Calu3 (cell line): ENCODE data around the gene ADAMTS18. TPM values are rescaled to one million over a fixed set of nuclear protein-coding genes. Genes with fewer than 3 reads are reported as not detected.

ENCODE experiments used
- BruUV-seq: library from RNA; stranded (reverse); fragments of 400-500 nt; replicated peaks from 2 replicates; lab custom pipeline; 2021; lab: Mats Ljungman, UMichigan
- CTCF ChIA-PET: fragments of 300-600 bp; sonication (Branson Sonifier 250); formaldehyde crosslinking; loops from one replicate; lab custom pipeline; 2022; ENCODE audit warnings: antibody characterized with exemption; lab: Charles Lee
- DNase-seq: peaks from one replicate; pipeline ENCODE4 v3.0.0; 2022
- H3K27ac Mint-ChIP-seq: one replicate; pipeline ENCODE4 v1.8.0; 2022; ENCODE audit warnings: mixed read lengths; ENCODE audit not compliant: unreplicated experiment
- H3K27me3 Mint-ChIP-seq: one replicate; pipeline ENCODE4 v1.8.0; 2022; ENCODE audit warnings: mixed read lengths; ENCODE audit not compliant: unreplicated experiment
- H3K36me3 Mint-ChIP-seq: one replicate; pipeline ENCODE4 v1.8.0; 2022; ENCODE audit warnings: mild to moderate bottlenecking, moderate library complexity, mixed read lengths; ENCODE audit not compliant: insufficient read depth, unreplicated experiment
- H3K4me1 Mint-ChIP-seq: one replicate; pipeline ENCODE4 v1.8.0; 2022; ENCODE audit warnings: mild to moderate bottlenecking, low read depth, mixed read lengths; ENCODE audit not compliant: unreplicated experiment
- H3K4me3 Mint-ChIP-seq: one replicate; pipeline ENCODE4 v1.8.0; 2022; ENCODE audit warnings: mild to moderate bottlenecking, low read depth, moderate library complexity, mixed read lengths; ENCODE audit not compliant: unreplicated experiment
- H3K9me3 Mint-ChIP-seq: one replicate; pipeline ENCODE4 v1.8.0; 2022; ENCODE audit warnings: low read depth, mixed read lengths; ENCODE audit not compliant: unreplicated experiment
- CTCF ChIP-seq: fragments of 200-600 bp; IDR thresholded peaks from one replicate; pipeline ENCODE4 v1.8.0; 2022; ENCODE audit warnings: antibody characterized with exemption; ENCODE audit not compliant: unreplicated experiment
- intact Hi-C: fragments of 100-400 bp; cut with micrococcal nuclease; formaldehyde crosslinking; loops from one replicate; pipeline ENCODE4 v1.10.0; 2022; ENCODE audit not compliant: unreplicated experiment
- total RNA-seq: library from RNA; stranded (reverse); gene quantifications from 2 replicates; pipeline ENCODE4 v1.2.3, GENCODE V29; 2022

ADAMTS18 gene
- total RNA-seq, 1 experiment from 2014 or later = not detected

- Mint-ChIP-seq H3K36me3 (no peaks in the 10 kb centered on the region), H3K4me1 (no peaks in the 10 kb centered on the region)
Measured at GRCh38 chr16:77442078-77442477, 7.2 kb upstream of the ADAMTS18 start.

GRCh38 chr16:77439106-77439505 is 4.3 kb upstream of the ADAMTS18 start:
- CTCF ChIA-PET = no interaction called here
- no peak for DNase-seq
- H3K4me3 Mint-ChIP-seq = no peak overlapping the region
- no peaks in the 10 kb centered on the region for H3K4me1 Mint-ChIP-seq
- H3K27ac Mint-ChIP-seq = no peak overlapping the region
- intact Hi-C loops = no loop called here
- H3K27me3 Mint-ChIP-seq = peaks cover 85% of the 10 kb centered on the region
- no peaks in the 10 kb centered on the region for H3K9me3 Mint-ChIP-seq
- H3K36me3 Mint-ChIP-seq = no peaks in the 10 kb centered on the region
- BruUV-seq = no TSS peak
- no peak for TF ChIP-seq CTCF

More at GRCh38 chr16:77442078-77442477, 7.2 kb upstream of the ADAMTS18 start:
- no peak for TF ChIP-seq CTCF
- intact Hi-C loops = no loop called here
- Mint-ChIP-seq H3K9me3 (no peaks in the 10 kb centered on the region), H3K27ac (no peak overlapping the region), H3K27me3 (peaks cover 92% of the 10 kb centered on the region), H3K4me3 (no peak overlapping the region)
- CTCF ChIA-PET = no interaction called here
- DNase-seq = no peak
- no TSS peak for BruUV-seq

DNA sequence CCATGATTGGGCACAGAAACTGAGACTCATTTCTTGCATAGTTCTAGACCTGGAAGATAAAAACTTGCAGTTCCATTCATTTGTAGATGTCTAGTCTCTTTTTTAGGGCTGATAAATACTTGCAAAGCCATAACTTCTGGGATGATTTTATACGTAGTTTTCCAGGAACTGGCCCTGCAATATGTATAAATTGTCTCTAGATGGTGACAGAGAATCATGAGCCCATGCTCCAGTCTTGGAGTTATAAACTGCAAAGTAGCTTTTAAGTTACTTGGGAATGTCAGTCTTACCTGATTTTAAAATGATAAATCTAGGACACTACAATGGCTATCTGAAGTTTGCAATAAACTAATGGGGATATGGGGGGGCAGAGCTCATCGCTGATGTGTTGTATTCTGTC is 3.0 kb upstream of the ADAMTS18 start:
- no peak overlapping the region for H3K27ac Mint-ChIP-seq
- no peaks in the 10 kb centered on the region for H3K4me1 Mint-ChIP-seq
- TF ChIP-seq CTCF = no peak
- no peaks in the 10 kb centered on the region for H3K9me3 Mint-ChIP-seq
- no peaks in the 10 kb centered on the region for H3K36me3 Mint-ChIP-seq
- CTCF ChIA-PET = no interaction called here
- peaks cover 85% of the 10 kb centered on the region for H3K27me3 Mint-ChIP-seq
- no peak overlapping the region for H3K4me3 Mint-ChIP-seq
- DNase-seq = no peak
- no TSS peak for BruUV-seq
- intact Hi-C loops = no loop called here

DNA sequence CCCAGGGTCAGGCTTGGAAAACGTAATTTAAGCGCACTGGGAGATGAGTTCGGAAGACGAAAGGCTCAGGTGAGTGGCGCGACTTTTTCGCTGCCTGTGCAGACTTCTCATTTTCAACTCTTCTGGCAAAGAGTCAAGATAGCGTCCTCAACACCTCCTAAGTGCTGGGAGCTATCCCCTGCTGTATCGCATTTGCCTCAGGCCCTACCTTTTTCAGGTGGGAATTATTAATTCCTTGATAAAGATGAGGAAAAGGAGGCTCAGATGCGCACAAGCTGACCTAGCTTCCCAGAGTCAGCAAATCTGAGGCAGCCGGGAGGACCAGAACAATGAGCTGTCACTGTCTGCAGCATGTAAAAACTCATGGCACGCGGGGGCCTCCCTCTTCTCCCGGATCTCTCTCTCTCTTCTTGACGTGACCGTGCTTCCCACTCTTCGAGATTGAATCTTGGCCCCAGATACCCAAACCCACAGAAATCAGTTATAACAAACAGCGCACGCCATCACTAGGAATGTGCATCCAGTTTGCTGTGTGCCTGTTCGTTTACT is 512 bp upstream of the ADAMTS18 start:
- CTCF ChIA-PET = no interaction called here
- no TSS peak for BruUV-seq
- no peak for DNase-seq
- no peak for TF ChIP-seq CTCF
- no peak overlapping the region for H3K27ac Mint-ChIP-seq
- no peaks in the 10 kb centered on the region for H3K36me3 Mint-ChIP-seq
- no peaks in the 10 kb centered on the region for H3K9me3 Mint-ChIP-seq
- H3K4me1 Mint-ChIP-seq = no peaks in the 10 kb centered on the region
- no peak overlapping the region for H3K4me3 Mint-ChIP-seq
- intact Hi-C loops = no loop called here
- H3K27me3 Mint-ChIP-seq = peaks cover 85% of the 10 kb centered on the region
